ENCODE measurements around the gene GLB1L3.

Gene GLB1L3

DNA sequence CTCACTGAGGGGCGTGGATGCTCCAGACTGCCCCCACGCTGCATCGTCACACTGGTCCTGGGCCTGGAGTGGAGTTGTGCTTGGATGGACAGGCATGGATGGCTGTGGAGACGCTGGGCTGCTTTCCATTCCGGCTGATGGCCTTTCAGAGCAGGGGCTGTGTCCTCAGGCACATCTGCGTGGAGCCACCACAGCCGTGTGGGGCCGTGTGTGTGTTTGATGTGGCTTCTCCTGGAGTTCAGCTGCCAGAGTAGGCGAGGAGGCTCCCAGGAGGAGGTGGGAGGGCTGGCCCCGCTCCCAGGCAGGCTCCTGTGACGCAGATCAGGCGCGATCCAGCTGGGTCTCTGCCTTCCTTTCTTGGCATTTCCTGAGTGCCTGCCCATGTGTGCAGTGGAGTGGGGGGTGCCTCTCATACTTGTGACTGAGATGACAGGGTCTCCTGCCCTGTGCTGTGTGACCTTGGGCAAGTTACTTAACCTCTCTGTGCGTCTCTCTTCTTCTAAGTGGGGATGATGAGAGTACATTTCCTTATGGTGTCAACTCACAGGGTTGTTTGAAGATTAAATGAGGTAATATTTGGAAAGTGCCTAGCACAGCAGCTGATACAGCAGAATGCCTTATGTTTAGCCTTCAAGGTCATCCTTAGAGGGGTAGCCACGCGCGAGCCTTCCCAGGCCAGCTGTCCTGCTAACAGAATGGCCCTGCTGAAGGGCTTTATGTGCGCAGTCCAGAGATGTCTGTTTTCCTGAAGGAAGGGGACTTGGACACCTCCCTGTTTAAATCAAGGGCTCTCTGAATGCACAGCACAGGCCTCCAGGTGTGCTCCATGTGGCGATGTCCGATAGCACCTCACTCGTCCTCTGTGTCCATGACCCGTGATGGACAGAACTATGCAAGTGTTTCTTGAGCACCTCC, 89.1 kb downstream of the GLB1L3 start:
- no peak for DNase-seq

- DNase-seq: no peak
Observed at GRCh38 chr11:134366254-134366653, 90.1 kb downstream of the GLB1L3 start.

DNA sequence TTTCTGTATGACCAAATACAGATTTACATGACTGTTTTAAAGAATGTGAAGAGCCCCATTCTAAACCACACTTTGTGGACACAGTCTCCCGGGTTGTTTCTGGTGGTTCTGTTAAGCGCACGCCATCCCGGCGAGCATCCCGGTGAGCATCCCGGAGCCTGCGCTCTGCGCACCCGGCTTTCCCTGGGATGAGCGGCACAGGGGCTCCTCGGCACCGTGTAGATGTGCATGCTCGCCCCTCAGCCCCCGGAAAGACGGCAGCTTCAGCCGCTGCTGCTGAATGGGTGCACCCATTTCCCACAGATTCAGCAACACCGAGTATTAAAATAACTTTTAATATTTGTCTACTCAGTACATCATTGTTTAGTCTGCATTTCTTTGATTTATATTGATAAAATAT, 91.6 kb downstream of the GLB1L3 start:
- no peak for DNase-seq

Measured in effector CD4-positive, alpha-beta T cell (primary cell).